ENCODE data around the gene ADAM19. TPM values are rescaled to one million over a fixed set of nuclear protein-coding genes. Genes with fewer than 3 reads are reported as not detected.

ADAM19 gene
- total RNA-seq, 4 donors from 2014 or later = 1.1 to 47.9 (median 5.4) TPM

DNA sequence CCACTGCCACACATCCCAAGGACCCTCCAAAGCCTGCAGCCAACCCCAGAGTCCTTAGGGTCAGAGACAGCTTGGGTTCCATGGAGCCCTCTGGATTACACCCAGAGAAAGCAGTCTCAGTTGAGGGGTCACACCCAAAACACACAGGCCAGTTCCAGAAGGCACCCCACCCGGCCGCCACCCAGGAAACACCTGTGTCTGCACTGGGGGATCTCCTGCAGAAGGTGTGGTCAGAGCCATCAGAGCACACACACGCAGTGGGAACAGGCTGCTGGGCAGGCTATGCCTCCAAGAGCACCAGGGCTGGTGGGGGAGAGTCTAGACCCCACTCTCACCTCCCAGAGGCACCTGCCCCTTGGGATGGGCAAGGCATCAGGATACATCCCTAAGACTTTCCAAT, 88.2 kb downstream of the ADAM19 start:
- Histone ChIP-seq H3K36me3 (peaks cover 0 to 41% (median 0%) of the 10 kb centered on the region in 3 donors), H3K9me3 (no peaks in the 10 kb centered on the region), H3K4me1 (peaks cover 0 to 25% (median 5%) of the 10 kb centered on the region in 4 donors), H3K27me3 (no peaks in the 10 kb centered on the region), H3K27ac (peak overlapping the region; percentile 25 to 82 (median 44)), H3K4me3 (no peak overlapping the region)
- peak in 2 of 3 donors; percentile 84 to 86 for DNase-seq
- TF ChIP-seq, protein P1, sequence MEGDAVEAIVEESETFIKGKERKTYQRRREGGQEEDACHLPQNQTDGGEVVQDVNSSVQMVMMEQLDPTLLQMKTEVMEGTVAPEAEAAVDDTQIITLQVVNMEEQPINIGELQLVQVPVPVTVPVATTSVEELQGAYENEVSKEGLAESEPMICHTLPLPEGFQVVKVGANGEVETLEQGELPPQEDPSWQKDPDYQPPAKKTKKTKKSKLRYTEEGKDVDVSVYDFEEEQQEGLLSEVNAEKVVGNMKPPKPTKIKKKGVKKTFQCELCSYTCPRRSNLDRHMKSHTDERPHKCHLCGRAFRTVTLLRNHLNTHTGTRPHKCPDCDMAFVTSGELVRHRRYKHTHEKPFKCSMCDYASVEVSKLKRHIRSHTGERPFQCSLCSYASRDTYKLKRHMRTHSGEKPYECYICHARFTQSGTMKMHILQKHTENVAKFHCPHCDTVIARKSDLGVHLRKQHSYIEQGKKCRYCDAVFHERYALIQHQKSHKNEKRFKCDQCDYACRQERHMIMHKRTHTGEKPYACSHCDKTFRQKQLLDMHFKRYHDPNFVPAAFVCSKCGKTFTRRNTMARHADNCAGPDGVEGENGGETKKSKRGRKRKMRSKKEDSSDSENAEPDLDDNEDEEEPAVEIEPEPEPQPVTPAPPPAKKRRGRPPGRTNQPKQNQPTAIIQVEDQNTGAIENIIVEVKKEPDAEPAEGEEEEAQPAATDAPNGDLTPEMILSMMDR (IDR thresholded peaks at IDR 0.05) = no peak
- no peak for TF ChIP-seq POLR2A (IDR thresholded peaks at IDR 0.05)

GRCh38 chr5:157486861-157487260, 88.7 kb downstream of the ADAM19 start:
- peaks cover 0 to 44% (median 0%) of the 10 kb centered on the region in 3 donors for H3K36me3 ChIP-seq
- no peak overlapping the region for H3K4me3 ChIP-seq
- H3K27me3 ChIP-seq = no peaks in the 10 kb centered on the region
- TF ChIP-seq POLR2A (IDR thresholded peaks at IDR 0.05) = no peak
- TF ChIP-seq, protein P1 (IDR thresholded peaks at IDR 0.05) = no peak
- DNase-seq = peak in 2 of 3 donors; percentile 58 to 65
- H3K4me1 ChIP-seq = peaks cover 0 to 25% (median 5%) of the 10 kb centered on the region in 4 donors
- H3K9me3 ChIP-seq = no peaks in the 10 kb centered on the region
- H3K27ac ChIP-seq = peak overlapping the region; percentile 25 to 82 (median 44)

- peak overlapping the region; percentile 4 to 82 (median 36) for H3K27ac ChIP-seq
- TF ChIP-seq, protein P1 (IDR thresholded peaks at IDR 0.05) = peak in 1 of 6 experiments; percentile 8
- no peak for TF ChIP-seq POLR2A (IDR thresholded peaks at IDR 0.05)
- DNase-seq = peak in 2 of 3 donors; percentile 83 to 88
- no peaks in the 10 kb centered on the region for H3K27me3 ChIP-seq
- H3K36me3 ChIP-seq = peaks cover 0 to 44% (median 0%) of the 10 kb centered on the region in 3 donors
- no peak overlapping the region for H3K4me3 ChIP-seq
- peaks cover 0 to 29% (median 5%) of the 10 kb centered on the region in 4 donors for H3K4me1 ChIP-seq
- no peaks in the 10 kb centered on the region for H3K9me3 ChIP-seq
Observed at GRCh38 chr5:157486221-157486681, 89.3 kb downstream of the ADAM19 start.

- Histone ChIP-seq H3K36me3 (peaks cover 0 to 45% (median 0%) of the 10 kb centered on the region in 3 donors), H3K27me3 (no peaks in the 10 kb centered on the region), H3K9me3 (no peaks in the 10 kb centered on the region), H3K4me3 (no peak overlapping the region), H3K27ac (peak overlapping the region; percentile 4 to 82 (median 40)), H3K4me1 (peaks cover 0 to 33% (median 5%) of the 10 kb centered on the region in 4 donors)
- no peak for TF ChIP-seq POLR2A (IDR thresholded peaks at IDR 0.05)
- TF ChIP-seq, protein P1 (IDR thresholded peaks at IDR 0.05) = no peak
- DNase-seq = peak in 2 of 3 donors; percentile 61 to 64
Observed at GRCh38 chr5:157485811-157486210, 89.8 kb downstream of the ADAM19 start.

- Histone ChIP-seq H3K27me3 (no peaks in the 10 kb centered on the region), H3K4me1 (peaks cover 0 to 36% (median 5%) of the 10 kb centered on the region in 4 donors), H3K4me3 (no peak overlapping the region), H3K27ac (peak overlapping the region in 3 of 4 donors; percentile 25 to 82 (median 56)), H3K36me3 (peaks cover 0 to 43% (median 0%) of the 10 kb centered on the region in 3 donors), H3K9me3 (no peaks in the 10 kb centered on the region)
- no peak for TF ChIP-seq POLR2A (IDR thresholded peaks at IDR 0.05)
- TF ChIP-seq, protein P1 (IDR thresholded peaks at IDR 0.05) = no peak
- DNase-seq = no peak
Observed at GRCh38 chr5:157485340-157485739, 90.2 kb downstream of the ADAM19 start.

Measured in Peyer's patch (tissue), 4 donors.